ENCODE results near the gene ROPN1. TPM values are rescaled to one million over a fixed set of nuclear protein-coding genes. Genes with fewer than 3 reads are reported as not detected.
"Not testable (repeated sequence)": the region's sequence is repeated elsewhere in the genome, so short reads cannot be mapped to it uniquely, and the experiment has no call there.

The ROPN1 gene
- total RNA-seq, 1 experiment from 2014 or later: not detected

DNA sequence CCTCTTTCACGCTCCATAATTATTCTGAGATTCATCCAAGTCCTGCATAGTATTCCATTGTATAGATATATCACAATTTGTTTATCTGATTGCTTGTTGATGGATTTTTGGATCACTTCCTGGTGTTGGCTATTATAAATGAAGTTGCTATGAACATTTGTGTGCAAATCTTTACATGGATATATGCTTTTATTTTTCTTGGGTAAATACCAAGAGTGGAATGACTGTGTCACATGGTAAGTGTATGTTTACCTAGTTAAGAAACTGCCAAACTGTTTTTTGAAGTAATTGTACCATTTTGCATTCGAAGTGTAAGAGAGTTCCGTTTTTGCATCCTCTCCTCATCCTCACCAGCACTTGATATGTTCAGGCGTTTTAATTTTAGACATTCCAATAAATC, 34.6 kb upstream of the ROPN1 start:
- in situ Hi-C loops (cut with HindIII; ENCODE audit: low pct_unique_long_range_greater_than_20kb, low sequenced_read_pairs): no loop called here
- peaks cover 52% of the 10 kb centered on the region for H3K27me3 ChIP-seq (ENCODE audit: control insufficient read depth, insufficient read depth, low read length)
- DNase-seq (ENCODE audit: low read depth, low spot score): no peak

DNA sequence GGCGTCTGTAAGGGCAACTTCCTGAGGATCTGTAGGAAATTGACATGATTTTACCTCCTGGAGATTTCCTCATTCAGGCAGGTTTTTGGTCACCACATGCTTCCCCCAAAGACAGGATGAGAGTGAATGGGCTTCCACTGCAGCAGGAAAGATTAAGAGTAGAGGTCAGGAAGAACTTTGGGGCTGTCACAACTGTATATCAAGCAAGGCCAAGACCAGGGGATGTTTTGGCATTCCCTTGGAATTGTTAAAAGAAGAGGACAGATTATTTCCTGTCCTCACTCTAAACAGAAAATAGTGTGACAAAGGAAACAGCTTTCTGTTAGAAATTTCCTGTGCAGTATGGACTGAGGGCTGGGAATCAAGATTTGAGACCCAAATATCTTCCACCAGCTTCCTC, 31.6 kb upstream of the ROPN1 start:
- intact Hi-C loops (cut with micrococcal nuclease; ENCODE audit: unreplicated experiment); DNase-seq (ENCODE audit: low read depth, low spot score); in situ Hi-C loops (cut with HindIII; ENCODE audit: low pct_unique_long_range_greater_than_20kb, low sequenced_read_pairs); ATAC-seq; H3K4me1 ChIP-seq (ENCODE audit: control insufficient read depth, insufficient read depth, low read length); H3K27ac ChIP-seq (ENCODE audit: low read length); H3K4me3 ChIP-seq (ENCODE audit: low read depth in 2 of 2, low read length in 2 of 2); H3K36me3 ChIP-seq (ENCODE audit: control insufficient read depth, insufficient read depth, low read length); H3K9me3 ChIP-seq (ENCODE audit: control insufficient read depth, insufficient read depth, low read depth, low read length); BruUV-seq (replicated peaks); CTCF ChIA-PET: not testable (repeated sequence)
- H3K27me3 ChIP-seq (ENCODE audit: control insufficient read depth, insufficient read depth, low read length): peaks cover 45% of the 10 kb centered on the region
- POLR2A ChIA-PET: interaction anchor here (0.7 kb wide), 1 partner anchor 42 kb away, joined by 3 read pairs; no protein-coding TSS in a partner anchor

More for the DNA sequence above, 34.6 kb upstream of the ROPN1 start:
- no peak overlapping the region for H3K27ac ChIP-seq (ENCODE audit: low read length)
- no TSS peak for BruUV-seq (replicated peaks)
- no peak overlapping the region for H3K4me3 ChIP-seq (ENCODE audit: low read depth in 2 of 2, low read length in 2 of 2)
- H3K9me3 ChIP-seq (ENCODE audit: control insufficient read depth, insufficient read depth, low read depth, low read length): no peaks in the 10 kb centered on the region
- ChIA-PET CTCF (no interaction called here), POLR2A (interaction anchor here (0.6 kb wide), 1 partner anchor 26 kb away, joined by 3 read pairs; no protein-coding TSS in a partner anchor)
- TF ChIP-seq, protein P1, sequence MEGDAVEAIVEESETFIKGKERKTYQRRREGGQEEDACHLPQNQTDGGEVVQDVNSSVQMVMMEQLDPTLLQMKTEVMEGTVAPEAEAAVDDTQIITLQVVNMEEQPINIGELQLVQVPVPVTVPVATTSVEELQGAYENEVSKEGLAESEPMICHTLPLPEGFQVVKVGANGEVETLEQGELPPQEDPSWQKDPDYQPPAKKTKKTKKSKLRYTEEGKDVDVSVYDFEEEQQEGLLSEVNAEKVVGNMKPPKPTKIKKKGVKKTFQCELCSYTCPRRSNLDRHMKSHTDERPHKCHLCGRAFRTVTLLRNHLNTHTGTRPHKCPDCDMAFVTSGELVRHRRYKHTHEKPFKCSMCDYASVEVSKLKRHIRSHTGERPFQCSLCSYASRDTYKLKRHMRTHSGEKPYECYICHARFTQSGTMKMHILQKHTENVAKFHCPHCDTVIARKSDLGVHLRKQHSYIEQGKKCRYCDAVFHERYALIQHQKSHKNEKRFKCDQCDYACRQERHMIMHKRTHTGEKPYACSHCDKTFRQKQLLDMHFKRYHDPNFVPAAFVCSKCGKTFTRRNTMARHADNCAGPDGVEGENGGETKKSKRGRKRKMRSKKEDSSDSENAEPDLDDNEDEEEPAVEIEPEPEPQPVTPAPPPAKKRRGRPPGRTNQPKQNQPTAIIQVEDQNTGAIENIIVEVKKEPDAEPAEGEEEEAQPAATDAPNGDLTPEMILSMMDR (IDR thresholded peaks at IDR 0.05): no peak
- TF ChIP-seq, protein P2, sequence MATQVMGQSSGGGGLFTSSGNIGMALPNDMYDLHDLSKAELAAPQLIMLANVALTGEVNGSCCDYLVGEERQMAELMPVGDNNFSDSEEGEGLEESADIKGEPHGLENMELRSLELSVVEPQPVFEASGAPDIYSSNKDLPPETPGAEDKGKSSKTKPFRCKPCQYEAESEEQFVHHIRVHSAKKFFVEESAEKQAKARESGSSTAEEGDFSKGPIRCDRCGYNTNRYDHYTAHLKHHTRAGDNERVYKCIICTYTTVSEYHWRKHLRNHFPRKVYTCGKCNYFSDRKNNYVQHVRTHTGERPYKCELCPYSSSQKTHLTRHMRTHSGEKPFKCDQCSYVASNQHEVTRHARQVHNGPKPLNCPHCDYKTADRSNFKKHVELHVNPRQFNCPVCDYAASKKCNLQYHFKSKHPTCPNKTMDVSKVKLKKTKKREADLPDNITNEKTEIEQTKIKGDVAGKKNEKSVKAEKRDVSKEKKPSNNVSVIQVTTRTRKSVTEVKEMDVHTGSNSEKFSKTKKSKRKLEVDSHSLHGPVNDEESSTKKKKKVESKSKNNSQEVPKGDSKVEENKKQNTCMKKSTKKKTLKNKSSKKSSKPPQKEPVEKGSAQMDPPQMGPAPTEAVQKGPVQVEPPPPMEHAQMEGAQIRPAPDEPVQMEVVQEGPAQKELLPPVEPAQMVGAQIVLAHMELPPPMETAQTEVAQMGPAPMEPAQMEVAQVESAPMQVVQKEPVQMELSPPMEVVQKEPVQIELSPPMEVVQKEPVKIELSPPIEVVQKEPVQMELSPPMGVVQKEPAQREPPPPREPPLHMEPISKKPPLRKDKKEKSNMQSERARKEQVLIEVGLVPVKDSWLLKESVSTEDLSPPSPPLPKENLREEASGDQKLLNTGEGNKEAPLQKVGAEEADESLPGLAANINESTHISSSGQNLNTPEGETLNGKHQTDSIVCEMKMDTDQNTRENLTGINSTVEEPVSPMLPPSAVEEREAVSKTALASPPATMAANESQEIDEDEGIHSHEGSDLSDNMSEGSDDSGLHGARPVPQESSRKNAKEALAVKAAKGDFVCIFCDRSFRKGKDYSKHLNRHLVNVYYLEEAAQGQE (IDR thresholded peaks at IDR 0.05; ENCODE audit: insufficient read depth in 1 of 2, low read depth in 2 of 2, low read length in 1 of 2): no peak
- TF ChIP-seq SIN3A (IDR thresholded peaks at IDR 0.05; ENCODE audit: borderline replicate concordance, insufficient read depth, low read depth, low read length) (no peak), POLR2AphosphoS5 (IDR thresholded peaks at IDR 0.05; ENCODE audit: low read depth, low read length) (no peak), TCF7L2 (IDR thresholded peaks at IDR 0.05; ENCODE audit: low read depth, low read length) (no peak)
- ATAC-seq: no peak
- H3K36me3 ChIP-seq (ENCODE audit: control insufficient read depth, insufficient read depth, low read length): no peaks in the 10 kb centered on the region
- intact Hi-C loops (cut with micrococcal nuclease; ENCODE audit: unreplicated experiment): no loop called here
- H3K4me1 ChIP-seq (ENCODE audit: control insufficient read depth, insufficient read depth, low read length): no peaks in the 10 kb centered on the region

DNA sequence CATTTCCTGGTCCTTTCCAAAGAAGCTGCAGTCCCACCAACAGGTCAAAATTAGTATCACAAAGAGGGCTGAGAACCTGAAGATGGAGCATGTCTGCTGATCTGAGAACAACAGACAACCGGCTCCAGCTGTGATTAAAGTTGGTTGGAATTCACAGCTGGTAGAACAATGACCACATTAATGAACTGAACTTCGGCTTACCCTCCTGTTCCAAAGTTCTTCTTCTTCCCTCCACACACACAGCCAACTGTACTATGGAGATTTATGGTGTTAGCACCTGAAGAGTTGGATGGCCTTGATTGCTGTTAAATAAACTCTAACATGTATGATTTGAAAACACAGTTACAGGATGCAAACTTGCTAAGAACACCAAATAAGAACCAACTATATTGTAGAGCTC, 27.4 kb upstream of the ROPN1 start:
- Histone ChIP-seq H3K9me3 (ENCODE audit: control insufficient read depth, insufficient read depth, low read depth, low read length) (no peaks in the 10 kb centered on the region), H3K4me3 (ENCODE audit: low read depth in 2 of 2, low read length in 2 of 2) (no peak overlapping the region), H3K4me1 (ENCODE audit: control insufficient read depth, insufficient read depth, low read length) (no peaks in the 10 kb centered on the region), H3K27me3 (ENCODE audit: control insufficient read depth, insufficient read depth, low read length) (peaks cover 42% of the 10 kb centered on the region), H3K36me3 (ENCODE audit: control insufficient read depth, insufficient read depth, low read length) (no peaks in the 10 kb centered on the region), H3K27ac (ENCODE audit: low read length) (no peak overlapping the region)
- DNase-seq (ENCODE audit: low read depth, low spot score): no peak
- CTCF ChIA-PET: no interaction called here
- intact Hi-C loops (cut with micrococcal nuclease; ENCODE audit: unreplicated experiment) (no loop called here), in situ Hi-C loops (cut with HindIII; ENCODE audit: low pct_unique_long_range_greater_than_20kb, low sequenced_read_pairs) (no loop called here)
- TF ChIP-seq POLR2AphosphoS5 (IDR thresholded peaks at IDR 0.05; ENCODE audit: low read depth, low read length) (no peak), TCF7L2 (IDR thresholded peaks at IDR 0.05; ENCODE audit: low read depth, low read length) (no peak), SIN3A (IDR thresholded peaks at IDR 0.05; ENCODE audit: borderline replicate concordance, insufficient read depth, low read depth, low read length) (no peak)
- TF ChIP-seq, protein P2 (IDR thresholded peaks at IDR 0.05; ENCODE audit: insufficient read depth in 1 of 2, low read depth in 2 of 2, low read length in 1 of 2): no peak
- TF ChIP-seq, protein P1 (IDR thresholded peaks at IDR 0.05): no peak
- POLR2A ChIA-PET: no interaction called here
- ATAC-seq: no peak
- BruUV-seq (replicated peaks): no TSS peak

DNA sequence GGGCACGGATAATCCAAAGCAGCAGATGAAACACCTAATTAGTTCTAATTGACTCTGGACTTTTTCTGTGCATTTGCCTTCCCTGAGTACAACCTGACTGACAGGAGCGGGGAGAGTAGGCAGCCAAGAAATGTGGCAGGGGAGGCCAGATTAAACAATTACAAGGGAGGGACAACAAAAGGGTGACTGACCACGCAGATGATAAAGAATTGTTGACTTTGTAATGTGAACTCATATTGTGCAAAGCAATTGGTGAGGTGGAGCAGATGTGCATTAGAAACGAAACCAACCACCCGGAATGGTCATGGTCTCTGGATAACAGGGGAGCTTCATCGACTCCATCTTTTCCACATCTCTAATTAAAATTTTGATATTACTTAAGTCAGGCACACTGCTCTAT, 25.6 kb upstream of the ROPN1 start:
- intact Hi-C loops (cut with micrococcal nuclease; ENCODE audit: unreplicated experiment); H3K4me1 ChIP-seq (ENCODE audit: control insufficient read depth, insufficient read depth, low read length); H3K36me3 ChIP-seq (ENCODE audit: control insufficient read depth, insufficient read depth, low read length); CTCF ChIA-PET; DNase-seq (ENCODE audit: low read depth, low spot score); H3K27ac ChIP-seq (ENCODE audit: low read length); BruUV-seq (replicated peaks); H3K4me3 ChIP-seq (ENCODE audit: low read depth in 2 of 2, low read length in 2 of 2); ATAC-seq; in situ Hi-C loops (cut with HindIII; ENCODE audit: low pct_unique_long_range_greater_than_20kb, low sequenced_read_pairs); H3K9me3 ChIP-seq (ENCODE audit: control insufficient read depth, insufficient read depth, low read depth, low read length): not testable (repeated sequence)
- H3K27me3 ChIP-seq (ENCODE audit: control insufficient read depth, insufficient read depth, low read length): peaks cover 39% of the 10 kb centered on the region
- POLR2A ChIA-PET: interaction anchor here (0.6 kb wide), 1 partner anchor 15 kb away, joined by 4 read pairs; no protein-coding TSS in a partner anchor

All from Panc1 (cell line).